ENCODE data around the gene CAMTA1.
"Not testable (repeated sequence)": the region's sequence is repeated elsewhere in the genome, so short reads cannot be mapped to it uniquely, and the experiment has no call there.

The CAMTA1 gene

DNA sequence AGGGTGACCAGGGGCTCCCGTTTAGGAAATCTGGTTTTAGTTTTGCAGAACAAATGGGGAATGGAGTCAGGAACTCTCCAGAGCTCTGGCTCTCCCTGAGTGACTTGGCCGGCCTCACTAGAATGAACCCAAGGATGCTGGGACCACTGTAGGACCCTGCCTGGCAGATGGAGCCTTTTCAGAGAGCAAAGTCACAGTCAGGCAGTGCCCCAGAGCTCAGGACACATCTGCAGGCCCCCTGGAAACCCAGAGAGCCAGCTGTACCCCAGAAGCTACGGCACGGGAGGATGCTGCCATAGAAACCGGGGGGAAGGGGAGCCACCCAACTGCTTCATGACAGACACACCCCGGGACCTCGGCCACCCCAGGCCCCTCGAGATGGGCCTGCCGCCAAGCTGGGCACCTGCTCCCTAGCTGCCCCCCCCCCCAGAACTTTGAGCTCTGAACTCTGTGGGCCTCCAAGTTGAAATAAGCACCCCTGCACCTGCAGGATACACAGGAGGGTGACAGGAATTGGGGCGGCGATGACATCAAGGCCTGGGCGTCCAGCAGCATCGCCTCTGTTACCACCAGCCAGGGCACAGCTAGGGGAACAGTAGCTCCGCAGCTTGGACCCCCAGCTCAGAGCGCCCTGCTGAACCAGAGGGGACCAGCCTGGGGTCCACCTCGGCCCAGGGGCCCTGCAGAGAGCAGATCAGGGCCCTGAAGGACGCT is 894.1 kb downstream of the CAMTA1 start:
- no peak for DNase-seq

DNA sequence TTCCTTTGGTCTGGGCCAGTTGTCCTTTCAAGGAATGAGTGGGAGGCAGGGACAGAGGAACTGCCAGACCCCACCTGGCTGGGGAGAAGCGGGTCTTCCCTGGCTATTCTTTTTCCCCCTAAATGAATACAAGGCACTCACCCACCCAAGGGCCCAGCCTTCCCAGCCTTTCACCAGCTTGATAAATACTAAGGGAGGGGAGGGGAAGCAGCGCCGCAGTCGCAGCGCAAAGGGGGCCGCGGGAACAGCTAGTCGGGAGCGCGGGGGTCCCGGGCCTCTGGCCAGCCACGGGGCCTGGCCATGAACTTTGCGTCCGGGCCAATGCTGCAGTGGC is 894.6 kb downstream of the CAMTA1 start:
- no peak for DNase-seq

DNA sequence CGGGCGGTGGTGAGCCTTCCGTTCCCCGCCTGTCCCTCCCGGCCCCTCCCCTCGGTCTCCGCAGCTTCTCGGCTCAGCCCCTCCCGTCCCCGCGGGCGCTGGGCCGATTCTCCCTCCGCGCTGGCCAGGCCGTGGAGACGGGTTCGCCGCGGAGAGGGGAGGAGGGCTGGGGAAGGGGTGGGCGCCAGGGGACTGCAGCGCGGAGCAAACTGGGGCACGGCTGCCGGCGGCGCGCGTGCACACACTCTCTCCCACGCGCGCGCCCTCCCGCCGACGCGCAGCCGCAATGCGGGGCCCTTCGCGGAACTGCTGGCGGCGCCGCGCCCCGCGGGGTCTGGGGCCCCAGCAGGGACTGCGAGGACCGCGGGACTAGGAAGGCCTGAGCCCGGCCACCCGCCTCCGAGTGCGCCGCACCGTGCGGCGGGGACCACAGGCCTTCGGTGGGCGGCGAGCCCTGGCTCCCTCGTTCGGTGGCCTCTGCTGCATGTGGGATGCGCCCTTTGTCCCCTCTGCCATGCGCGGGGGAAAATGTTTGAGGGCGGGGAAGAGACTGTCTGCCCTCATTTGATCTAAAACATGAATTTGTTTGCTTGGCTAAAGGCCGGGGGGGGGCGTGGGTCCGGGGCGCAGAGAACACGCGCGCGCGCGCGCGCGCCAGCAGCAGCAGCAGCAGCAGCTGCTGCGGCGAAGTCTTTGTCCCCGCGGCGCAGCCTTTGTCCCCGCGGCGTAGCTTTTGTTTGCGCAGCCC is 895.1 kb downstream of the CAMTA1 start:
- DNase-seq = peak; percentile 85

DNA sequence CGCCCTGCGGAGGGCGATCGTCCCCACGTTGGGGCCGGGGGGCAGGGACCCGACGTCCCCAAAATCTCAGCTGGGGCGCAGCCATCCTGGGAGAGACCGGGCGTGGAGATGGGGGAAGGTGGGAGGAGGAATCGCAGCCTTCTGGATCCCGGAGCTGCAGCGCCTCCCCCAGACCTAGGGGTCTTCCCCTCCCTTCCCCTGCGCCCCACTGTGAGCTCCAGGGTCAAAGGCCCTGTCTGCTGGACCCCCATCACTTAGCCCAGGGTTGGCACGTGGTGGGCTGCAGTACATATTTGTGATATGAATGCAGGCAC is 895.7 kb downstream of the CAMTA1 start:
- DNase-seq = no peak

DNA sequence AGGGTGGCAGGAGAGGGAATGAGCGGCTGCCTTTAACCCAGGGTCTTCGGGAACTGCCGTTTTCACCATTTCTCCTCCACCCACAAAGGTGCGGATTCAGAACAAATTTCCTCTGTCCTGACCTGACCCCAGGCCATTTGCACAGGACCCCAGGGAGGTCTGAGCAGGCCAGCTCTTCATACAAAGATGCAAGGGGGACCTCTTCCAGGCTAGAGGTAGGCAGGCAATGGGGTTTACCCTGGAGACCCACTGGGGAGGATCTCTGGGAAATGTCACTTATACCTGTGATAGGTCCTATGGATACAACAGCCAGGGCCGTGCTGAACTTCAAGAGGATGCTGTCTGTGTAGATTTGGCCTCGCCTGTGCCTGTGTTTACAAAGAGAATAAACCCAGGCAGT is 896.1 kb downstream of the CAMTA1 start:
- no peak for DNase-seq

DNA sequence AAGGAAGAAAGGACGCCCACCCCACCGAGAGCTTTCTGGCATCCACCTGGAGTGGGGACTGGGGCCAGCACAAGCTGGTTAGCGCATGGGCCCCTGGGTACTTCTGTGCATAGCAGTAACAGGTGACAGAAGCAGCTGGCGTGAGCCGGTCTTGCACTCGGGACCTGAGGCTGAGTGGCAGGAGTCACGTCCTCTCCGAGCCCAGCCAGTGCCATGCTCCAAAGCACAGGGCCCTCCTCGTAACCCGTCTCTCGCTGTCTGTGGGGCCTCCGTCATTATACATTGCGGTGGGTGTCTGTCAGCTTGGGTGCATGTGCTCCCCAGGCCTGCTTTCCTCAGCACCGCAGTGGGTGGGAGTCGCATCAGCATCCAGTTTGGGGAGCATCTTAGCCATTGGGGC is 898.3 kb downstream of the CAMTA1 start:
- no peak for DNase-seq

DNA sequence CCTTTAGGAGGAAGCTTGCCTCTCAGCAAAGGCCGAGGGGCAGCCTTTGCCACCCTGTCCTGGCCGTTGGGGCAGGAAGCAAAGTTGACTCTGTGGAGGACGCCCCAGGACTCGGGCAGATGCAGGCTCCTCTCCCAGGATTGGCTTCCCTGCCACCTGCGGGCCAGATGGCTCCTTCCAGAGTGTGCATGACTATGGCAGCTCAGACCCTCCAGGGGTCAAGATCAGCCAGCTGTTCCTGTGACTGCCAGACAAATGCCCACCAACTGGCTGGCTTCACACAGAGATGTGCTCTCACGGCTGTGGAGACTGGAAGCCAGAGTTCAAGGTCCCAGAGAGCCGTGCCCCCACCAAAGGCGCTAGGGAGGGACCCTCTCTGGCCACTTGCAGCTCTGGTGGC is 898.9 kb downstream of the CAMTA1 start:
- no peak for DNase-seq

DNA sequence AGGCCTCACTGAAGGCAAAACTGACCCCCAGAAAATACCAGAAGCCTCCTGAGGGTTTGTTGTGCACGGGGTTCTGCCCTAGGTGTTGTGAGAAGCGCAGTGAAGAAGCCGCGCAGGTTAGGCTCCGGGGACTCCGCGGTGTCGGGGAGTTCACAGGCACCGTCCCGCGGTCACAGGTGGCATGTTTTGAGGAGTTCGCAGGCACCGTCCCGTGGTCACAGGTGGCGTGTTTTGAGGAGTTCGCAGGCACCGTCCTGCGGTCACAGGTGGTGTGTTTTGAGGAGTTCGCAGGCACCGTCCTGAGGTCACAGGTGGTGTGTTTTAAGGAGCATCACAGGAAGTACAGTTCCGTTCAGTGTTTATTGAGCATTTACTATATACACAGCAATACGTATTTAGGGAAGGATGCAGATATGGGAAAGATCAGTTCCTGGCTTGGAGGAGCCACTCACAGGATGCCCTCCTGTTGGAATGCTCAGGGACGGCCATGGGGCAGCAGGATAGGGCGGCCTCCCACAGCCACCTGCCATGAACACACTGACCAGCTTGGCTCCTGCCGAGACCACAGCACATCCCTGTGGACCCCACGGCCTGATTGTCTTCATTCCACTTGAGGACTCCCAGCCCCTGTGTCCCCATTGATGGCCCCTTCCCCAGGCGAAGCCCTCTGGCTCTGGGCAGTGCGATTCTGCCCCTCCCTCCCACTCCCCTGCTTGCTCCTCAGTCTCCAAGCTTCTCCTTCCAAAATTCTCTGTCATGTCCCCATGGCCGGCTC is 899.8 kb downstream of the CAMTA1 start:
- DNase-seq = no peak

DNA sequence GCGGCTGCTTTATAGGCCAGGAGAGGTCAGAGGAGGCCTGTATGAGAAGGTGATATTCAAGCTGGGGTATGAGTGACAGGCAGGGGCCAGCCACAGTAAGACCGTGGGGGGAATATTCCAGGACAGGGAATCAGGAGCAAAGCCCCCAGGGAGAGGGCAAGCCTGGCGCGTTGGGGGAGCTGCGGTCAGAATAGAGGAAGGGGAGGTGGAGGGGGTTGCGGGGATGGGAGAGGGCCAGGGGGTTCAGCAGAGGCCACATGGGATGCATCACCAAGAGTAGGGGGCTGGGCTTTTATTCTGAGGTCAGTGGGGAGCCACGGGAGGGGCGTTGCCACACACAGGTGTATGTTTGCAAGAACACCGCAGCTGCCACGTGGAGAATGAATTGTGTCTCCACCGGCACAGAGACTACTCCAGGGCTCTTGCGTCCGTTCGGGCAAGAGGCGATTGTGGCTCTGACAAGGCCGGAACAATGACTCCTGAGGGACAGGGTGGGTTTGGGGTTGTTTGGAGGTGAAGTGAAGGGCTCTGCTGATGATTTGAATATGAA is 901.1 kb downstream of the CAMTA1 start:
- DNase-seq = no peak

DNA sequence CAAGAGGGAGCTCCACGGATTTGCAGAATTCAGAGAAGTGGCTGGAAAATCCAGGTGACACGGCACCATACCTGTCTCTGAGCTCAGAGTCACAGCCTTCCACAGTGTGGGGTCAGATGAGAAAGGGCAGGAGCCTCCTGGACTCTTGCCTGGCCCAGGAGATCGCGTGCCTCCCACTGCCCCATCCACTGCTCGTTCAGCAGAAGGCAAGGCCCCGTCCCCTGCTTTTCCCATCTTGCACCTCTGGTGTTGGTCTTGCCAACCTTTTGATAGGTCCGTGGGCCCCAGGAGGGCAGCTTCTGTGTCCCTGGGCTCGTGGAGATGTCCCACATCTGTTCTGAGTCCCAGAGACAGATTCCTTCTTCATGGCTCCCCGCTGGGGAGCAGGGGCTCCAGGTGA is 902.2 kb downstream of the CAMTA1 start:
- no peak for DNase-seq

DNA sequence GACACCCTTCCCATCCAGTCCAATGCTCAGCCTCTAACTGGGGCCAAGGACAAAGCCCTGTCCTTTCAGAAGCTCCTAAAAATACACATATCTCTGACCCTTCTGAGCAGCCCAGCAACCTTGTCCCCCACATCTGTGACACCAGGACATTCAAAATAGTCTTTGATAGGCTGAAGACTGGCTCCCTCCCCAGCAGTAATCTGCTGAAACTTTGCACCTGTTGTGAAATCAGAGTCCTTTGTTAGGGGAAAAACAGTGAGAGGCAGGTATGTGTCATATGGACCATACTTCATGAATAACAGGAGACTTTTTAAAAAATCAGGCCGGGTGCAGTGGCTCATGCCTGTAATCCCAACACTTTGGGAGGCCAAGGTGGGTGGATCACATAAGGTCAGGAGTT is 903.4 kb downstream of the CAMTA1 start:
- DNase-seq = no peak

DNA sequence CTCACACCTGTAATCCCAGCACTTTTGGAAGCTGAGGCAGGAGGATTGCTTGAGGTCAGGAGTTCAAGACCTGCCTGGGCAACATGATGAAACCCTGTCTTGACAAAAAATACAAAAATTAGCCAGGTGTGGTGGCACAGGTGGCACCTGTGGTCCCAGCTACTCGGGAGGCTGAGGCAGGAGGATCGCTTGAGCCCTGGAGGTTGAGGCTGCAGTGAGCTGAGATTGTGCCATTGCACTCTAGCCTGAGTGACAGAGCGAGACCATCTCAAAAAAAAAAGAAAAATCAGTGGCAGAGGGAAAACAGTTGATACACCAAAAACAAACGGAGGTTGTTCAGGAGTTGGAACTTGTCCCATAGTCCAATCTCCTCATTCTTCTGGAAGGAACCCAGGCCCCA is 904.1 kb downstream of the CAMTA1 start:
- not testable (repeated sequence) for DNase-seq

DNA sequence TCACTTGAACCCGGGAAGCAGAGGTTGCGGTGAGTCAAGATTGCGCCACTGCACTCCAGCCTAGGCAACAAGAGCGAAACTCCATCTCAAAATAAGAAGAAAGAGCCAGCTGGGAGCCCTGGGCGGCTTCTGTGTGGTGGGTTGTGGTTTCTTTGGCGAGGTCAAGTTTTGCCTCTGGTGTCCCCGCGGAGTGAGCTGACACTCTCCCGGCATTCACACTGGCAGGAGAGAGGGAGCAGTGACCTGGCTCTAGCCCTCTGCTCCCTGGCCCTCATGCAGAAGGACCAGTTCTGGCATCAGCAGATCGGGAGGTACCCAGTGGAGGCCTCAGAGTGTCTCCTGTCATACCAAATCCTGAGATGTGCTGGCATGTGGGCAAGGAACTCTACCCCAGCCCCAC is 904.8 kb downstream of the CAMTA1 start:
- DNase-seq = no peak

DNA sequence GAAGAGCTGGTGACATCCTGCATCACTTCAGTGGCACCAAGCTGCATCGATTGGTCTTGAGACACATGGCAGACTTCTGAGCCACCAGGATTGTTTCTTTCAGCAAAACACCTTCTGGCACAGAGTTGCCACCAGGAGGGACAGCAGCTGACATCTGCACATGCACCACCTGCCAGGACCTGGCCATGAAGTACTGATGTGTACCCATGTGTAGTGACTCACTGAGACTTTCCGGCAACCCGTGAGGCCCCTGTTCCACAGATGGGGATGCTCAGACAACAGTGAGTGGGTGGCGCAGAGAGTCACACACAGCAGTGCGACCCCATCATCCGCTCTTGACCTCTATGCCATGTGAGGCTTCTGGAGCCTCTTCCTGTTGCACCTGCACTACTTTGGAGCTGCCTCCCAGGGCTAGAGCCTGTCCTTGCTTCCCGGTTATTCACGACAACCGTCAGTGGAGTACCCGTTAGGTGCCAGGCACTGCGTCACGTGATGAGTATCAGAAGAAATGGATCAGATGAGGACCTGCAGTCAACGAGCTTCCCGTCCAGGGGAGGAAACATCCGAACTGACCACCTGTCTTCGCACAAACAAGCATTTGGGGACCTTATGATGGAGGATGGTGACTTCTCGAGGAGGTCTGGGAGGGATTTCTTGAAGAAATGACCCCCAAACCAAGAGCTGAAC is 905.4 kb downstream of the CAMTA1 start:
- DNase-seq = no peak

DNA sequence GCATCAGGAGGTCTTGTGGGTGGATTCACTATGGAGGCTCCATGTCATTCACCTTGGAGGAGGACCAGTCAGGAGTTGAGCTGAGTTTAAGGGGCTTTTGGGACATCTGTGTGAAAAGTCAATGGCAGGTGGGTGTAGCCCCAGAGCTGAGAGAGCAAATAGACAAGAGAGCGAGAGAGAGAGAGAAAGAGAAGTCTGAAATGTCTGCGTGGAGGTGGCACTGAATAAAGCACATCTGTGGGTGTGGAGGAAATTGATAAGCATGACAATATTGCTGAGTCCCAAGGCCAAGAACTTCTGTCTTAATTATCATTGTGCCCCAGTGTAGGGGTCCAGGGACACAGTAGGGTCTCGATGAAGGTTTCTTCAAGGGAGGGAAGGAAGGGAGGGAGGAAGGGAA is 906.3 kb downstream of the CAMTA1 start:
- DNase-seq = no peak

DNA sequence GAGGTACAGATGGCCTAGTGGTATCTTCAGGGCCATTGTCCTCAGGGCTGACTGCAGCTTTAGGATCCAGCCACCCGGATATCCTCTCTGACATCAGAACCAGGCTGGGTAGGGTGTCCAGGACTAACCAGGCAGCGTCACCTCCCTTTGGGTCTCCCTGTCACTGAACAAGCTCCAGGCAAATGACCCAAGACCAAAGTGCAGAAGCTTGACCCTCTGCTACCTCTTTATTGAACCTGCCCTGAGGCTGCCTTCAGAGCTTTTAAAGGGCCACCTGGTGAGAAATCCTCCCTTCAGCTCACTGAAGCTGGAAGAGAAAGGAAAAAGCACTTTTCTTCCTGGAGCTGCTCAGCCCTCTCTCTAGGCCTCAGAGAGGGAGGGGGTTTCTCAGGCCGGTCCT is 906.8 kb downstream of the CAMTA1 start:
- DNase-seq = no peak

DNA sequence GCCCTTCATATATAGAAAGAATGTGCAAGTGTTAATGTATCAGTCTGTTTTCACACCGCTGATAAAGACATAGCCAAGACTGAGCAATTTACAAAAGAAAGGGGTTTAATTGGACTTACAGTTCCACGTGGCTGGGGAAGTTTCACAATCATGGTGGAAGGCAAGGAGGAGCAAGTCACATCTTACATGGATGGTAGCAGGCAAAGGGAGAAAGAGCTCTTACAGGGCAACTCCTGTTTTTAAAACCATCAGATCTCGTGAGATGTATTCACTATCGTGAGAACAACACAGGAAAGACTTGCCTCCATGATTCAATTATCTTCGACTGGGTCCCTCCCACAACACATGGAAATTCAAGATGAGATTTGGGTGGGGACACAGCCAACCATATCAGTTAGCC is 907.8 kb downstream of the CAMTA1 start:
- not testable (repeated sequence) for DNase-seq

DNA sequence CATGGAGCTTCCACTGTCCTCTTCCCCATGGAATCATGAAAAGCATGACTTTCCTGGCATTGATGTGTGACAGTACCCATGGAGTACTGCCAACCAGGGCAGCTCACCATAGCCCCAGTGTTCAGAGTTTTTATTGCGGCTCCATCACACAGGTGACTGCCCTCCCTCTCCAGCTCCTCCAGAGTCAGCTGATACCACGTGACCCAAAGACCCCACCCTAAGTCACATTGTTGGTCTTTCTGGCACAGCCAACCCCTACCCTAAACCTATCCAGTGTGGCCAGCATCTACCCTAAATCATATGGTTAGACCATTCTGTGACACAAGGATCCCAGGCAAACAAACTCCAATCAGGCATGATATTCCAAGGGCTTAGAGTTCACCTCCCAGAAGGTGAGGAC is 908.4 kb downstream of the CAMTA1 start:
- DNase-seq = no peak

DNA sequence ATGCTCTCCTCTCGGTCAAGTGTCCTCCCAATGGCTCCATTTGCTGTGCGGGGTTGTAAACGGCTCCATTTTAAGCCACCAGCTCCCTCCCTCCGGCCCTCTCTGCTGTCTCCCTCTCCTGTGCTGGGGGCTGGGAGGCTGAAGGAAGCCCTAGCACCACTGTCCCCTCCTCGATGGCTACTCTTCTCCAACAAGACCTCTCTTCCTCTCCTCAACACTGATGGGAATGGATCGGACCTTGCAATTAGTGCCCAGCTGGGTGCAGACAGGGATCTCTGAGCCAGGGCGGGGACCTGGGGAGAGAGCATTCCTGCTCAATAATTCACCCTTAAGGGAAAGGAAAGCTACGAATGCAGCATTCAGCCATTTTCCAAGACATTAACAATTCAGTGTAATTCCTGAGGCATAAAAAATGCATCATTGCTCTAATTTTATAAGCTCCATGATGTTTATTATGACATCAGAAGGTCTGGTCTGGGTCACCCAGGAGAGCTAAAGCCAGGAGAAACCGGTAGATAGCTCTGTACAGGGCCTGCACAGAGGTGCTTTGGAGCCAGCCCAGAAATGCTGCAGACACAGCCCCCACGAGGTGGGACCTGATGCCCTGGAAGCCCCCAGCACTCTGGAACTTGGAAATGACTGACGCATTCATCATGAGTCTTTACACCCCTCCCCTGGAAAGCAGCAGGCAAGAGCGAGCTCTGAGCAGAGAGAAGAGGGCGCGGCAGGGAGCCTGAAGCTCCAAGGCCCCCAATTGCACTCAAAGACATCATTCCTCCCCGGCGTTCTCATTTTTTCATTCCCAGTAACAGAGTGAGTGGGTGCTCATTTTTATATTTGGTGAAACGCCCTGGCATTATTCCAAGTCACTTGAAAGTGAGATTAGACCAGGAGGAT is 909.6 kb downstream of the CAMTA1 start:
- no peak for DNase-seq

DNA sequence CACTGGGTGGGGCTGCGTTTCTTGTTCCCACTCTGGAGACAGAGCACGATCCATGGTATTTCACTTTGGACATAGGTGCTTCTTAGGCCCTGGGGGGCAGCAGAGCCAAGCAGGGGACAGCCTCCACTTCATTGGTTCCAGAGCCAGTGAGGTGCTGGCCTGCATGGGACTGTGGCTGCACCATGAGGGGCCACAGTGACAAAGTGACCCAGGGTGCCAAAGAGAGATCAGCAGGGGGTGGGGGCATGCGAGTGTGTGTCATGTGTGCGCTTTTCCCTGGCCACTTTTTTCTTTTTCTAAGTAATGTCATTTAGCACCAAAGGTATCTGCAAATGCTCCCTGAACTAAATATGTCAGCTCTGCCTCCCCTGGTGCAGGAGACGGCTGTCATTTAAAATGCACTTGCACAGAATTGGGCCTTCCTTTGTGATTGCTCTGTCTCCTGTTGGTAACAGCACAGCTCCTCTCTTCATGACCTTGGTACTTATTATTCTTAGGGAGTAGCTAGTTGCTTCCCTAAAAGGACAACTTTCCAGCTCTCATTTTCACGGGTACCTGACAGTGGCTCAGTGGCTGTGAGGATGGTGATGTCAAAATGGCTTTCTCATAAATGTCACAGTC is 910.4 kb downstream of the CAMTA1 start:
- DNase-seq = no peak

DNA sequence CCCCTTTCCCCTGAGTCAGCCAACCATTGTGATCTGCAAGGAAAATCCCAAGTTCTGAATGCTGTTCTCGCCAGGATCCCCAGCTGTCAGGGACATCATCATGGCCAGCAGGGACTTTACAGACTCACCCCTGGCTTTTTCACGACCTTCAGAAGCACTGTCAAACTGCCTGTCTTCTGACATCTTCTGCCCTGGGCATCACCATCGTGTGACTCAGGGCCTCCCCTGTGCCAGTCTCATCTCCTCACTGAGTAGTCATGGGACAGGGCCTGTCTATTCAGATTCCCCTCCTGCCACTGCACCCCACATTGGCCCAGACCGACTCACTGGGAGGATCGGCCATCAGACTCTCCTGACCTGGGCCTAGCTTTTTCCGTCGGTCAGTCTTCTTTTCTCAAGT is 913.4 kb downstream of the CAMTA1 start:
- no peak for DNase-seq

DNA sequence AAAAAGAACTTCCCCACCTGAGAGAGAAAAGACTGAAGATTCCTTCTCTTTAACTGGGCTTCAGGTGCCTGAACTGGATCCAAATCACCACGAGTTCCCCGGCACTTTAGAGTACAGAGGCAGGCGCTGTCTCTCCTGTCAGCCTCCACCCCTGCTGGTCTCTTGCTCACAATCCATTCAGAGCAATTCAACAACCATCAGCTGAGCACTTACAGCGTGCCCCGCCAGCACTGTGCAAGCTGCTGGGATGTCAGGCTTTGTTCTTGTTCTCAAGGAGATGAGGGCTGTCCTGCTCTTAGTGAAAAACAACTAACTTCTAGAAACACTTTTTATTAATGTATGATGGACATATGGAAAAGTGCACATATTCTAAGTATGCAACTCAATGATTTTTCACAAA is 917.1 kb downstream of the CAMTA1 start:
- DNase-seq = no peak

Measured in right forelimb (tissue), 1 donor.